ENCODE results near the gene TWSG1.

- TF ChIP-seq CBX3 (IDR thresholded peaks at IDR 0.05; ENCODE audit: borderline replicate concordance, low read depth) = no peak
- no peak for TF ChIP-seq ZNF274 (IDR thresholded peaks at IDR 0.05; ENCODE audit: insufficient read depth, insufficient read length)
- TF ChIP-seq RCOR1 (conservative IDR thresholded peaks at IDR 0.05; ENCODE audit: low read depth, low read length) = no peak
- no peak for TF ChIP-seq SP1 (IDR thresholded peaks at IDR 0.05; ENCODE audit: low read depth, low read length)
- no peak for TF ChIP-seq BCL11A (IDR thresholded peaks at IDR 0.05; ENCODE audit: low read depth, low read length)
- no peak for TF ChIP-seq POLR2A (IDR thresholded peaks at IDR 0.05; ENCODE audit: low read depth, low read length)
- no peak for TF ChIP-seq MTA3 (IDR thresholded peaks at IDR 0.05; ENCODE audit: borderline replicate concordance, low read length)
- TF ChIP-seq RELA (IDR thresholded peaks at IDR 0.05; ENCODE audit: borderline replicate concordance, partially characterized antibody) = no peak
- TF ChIP-seq POLR2AphosphoS5 (IDR thresholded peaks at IDR 0.05; ENCODE audit: low read length) = no peak
- TF ChIP-seq NFIC (IDR thresholded peaks at IDR 0.05; ENCODE audit: low read depth, low read length) = no peak
- TF ChIP-seq CHD2 (IDR thresholded peaks at IDR 0.05; ENCODE audit: borderline replicate concordance, low read depth, low read length) = no peak
- TF ChIP-seq RBBP5 (conservative IDR thresholded peaks at IDR 0.05) = no peak
- no peak for TF ChIP-seq EP300 (IDR thresholded peaks at IDR 0.05; ENCODE audit: borderline replicate concordance in 1 of 2, control insufficient read depth in 1 of 2, low read depth in 2 of 2, low read length in 2 of 2)
Observed at GRCh38 chr18:9340472-9340871, 5.9 kb downstream of the TWSG1 start.
